NK-92 (cell line): ENCODE data around the gene GH1.
"Not testable (repeated sequence)": the region's sequence is repeated elsewhere in the genome, so short reads cannot be mapped to it uniquely, and the experiment has no call there.

Experiments used
- DNase-seq: peaks from one replicate; lab custom pipeline; 2025; ENCODE audit not compliant: unreplicated experiment; lab: John Stamatoyannopoulos, UW

The GH1 gene

DNA sequence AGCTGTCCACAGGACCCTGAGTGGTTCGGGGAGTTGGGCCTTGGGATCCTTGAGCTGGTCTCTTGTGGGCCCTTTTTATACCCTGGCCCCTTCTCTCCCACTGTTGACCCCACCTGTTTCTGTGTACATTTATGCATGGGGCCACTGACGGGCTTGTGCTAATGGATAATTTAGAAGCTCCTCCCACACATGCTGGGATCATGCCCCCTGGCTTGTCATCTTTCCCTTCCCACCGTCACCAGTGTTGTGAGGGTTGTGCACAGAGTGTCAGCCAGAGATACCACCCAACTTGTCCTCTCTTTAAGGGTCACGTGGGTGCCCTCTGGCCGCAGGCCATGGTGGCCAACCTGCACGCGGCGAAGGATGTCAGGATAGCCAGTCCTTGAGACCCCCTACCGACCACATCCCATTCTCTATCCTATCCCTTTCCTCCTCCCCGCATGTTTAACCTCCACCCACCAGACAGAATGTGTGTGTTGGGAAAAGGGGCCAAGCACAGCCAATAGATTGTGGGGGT, at the start of gene GH1:
Gene GH1, minus strand, starts transcription at position 51 of the 517 bp plus-strand sequence. CDS start 63 bp downstream, outside the sequence.
- DNase-seq = not testable (repeated sequence)

DNA sequence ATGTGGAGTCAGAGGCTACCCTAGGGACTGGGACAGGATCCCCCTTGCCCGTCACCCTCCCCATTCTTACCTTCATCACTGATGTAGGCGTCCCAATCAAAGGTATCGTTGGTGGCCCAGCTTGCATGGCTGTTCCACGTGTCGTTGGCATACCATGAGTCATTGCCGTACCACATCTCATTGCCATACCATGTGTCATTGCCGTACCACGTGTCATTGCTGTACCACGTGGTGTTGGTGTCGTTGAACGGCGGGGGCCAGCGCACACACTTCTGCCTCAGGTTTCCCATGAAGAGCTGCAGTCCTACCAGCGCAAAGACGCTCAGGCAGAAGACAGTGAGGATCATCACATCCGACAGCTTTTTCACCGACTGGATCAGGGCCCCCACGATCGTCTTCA, 49.3 kb upstream of the GH1 start:
- no peak for DNase-seq

DNA sequence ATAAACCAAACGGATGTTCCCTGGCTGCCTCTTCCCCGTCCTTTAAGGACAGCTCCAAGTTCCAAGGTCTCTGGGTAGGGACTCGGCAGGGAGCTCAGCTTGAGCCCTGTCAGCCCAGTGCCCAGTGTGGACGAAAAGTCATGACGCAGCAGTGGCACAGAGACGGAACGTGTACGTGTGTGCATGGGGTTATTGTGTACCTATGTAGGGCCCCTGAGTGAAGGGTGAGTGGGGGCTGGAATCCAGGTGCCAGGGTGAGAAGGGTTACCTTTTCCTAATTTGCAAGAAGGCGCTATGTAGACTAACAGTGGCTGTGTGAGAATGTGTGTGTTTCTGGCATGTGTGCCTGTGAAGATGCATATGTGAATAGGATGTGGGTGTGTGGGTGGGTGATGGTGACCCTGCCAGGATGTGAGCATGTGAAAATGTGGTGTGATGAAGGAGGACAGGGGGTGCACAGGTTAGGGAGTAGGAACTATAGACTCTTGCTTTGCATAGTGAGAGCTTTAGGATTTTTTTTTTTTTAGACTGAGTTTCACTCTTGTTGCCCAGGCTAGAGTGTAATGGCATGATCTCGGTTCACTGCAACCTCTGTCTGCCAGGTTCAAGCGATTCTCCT, 48.1 kb upstream of the GH1 start:
- no peak for DNase-seq

DNA sequence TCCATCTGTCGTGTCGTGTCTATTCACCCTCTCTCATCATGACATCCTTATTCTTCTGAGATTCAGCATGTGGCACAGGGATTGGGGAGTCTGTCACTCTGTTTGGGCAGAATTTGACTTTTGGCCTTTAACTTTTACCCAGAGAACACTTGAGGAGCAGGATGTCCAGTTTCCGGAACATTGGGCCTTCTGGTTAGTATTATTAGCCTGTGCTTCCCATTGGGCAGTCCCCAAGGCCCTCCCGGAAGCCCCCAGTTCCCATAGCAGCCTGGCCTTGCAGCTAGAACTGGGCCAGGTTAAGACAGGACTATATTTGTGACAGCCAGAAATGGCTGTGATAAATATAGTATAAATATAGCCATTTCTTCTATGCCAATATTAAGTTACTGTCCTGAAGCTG, 44.5 kb upstream of the GH1 start:
- no peak for DNase-seq

DNA sequence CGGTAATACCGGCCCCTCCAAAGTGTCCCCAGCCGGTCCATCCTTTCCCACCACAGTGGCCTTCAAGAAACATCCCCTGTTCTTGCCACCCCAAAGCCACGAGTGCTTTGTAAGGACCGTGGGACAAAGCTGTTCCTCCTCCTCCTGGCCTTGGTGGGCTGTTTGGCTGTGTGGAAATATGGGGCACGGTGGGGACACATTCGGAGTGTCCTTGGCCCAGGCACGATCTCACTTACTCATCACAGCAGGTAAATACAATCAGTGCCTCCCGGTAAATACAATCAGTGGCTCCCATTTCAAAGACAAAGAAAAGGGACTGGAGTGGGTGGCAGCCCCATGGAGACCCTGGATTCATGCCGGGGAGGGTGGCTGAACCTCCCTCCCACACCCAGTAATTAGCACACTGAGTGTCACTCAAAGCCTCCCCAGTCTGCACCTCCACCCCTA, 43.7 kb upstream of the GH1 start:
- no peak for DNase-seq

DNA sequence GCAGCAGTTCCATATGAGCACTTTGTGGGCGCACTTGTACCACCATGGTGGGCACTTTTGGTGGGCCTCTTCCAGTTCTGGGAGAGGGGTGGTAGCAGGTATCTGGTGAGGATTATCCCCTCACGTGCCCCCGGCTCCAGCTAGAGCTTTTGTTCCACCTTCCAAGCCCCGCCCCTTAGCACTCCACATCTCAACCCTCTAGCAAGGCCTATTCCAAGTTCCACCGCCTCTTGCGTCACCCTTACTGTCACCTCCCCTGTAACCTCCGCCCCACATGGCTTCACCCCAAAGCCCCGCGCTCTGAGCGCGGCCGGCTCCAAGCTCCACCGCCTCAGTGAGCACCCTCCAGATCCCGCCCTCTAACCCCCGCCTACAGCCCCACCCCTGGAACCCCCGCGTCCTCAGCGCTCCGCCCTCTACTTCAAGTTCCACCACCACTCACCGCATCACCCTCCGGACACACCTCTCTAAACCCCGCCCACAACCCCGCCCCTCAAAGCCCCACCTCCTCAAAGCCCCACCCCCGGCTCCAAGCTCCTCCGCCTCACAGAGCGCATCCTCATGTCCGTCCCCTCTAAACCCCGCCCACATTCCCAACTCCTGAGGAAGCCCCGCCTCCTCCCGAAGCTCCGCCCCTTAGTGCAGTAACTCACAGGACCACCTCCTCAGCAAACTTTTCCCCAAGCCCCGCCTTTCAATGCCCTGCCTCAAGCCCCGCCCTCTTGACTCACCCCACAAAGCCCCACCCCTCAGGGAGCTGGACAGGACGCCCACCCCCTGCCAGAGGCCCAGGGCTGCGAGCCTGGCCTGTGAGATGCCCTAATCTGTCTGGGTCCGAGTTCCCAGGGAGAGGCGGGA, 42.9 kb upstream of the GH1 start:
- no peak for DNase-seq

DNA sequence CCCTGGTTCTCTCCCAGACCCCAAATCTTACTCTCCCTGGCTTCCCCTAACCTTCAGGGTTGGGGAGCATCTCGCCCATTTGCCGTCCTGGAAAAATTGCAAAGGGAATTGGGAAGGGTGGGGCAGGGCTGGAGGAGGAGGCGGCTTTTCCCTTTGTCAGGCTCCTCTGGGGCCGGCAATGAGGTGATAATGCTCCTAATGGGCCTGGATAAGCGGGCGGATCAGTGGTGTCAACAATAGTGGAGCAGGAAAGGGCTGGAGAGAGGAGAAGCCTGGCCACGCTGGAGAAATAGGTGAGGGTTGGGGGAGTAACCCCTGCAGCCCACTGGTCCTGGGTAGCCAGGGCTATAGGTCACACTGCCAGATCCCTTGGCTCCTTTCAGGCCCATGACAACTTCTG, 41.8 kb upstream of the GH1 start:
- no peak for DNase-seq

DNA sequence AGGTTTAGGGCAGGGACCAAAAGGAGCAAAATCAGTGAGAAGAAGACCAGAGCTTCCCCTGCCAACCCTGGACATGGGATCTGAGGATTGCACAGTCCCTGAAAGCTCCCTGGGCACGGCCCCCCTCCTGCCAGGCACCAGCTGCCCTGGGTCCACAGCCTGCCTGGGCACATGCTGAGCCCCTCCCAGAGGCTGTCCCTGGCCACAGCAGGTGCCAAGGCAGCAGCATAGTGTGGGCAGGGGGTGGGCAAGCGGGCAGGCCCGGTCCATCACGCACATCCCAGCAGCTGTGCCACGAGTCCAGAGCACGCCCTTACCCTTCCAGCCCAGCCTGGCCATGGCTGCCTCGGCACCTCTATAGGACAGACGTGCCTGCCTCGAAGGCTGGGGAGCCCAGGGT, 41.4 kb upstream of the GH1 start:
- no peak for DNase-seq

DNA sequence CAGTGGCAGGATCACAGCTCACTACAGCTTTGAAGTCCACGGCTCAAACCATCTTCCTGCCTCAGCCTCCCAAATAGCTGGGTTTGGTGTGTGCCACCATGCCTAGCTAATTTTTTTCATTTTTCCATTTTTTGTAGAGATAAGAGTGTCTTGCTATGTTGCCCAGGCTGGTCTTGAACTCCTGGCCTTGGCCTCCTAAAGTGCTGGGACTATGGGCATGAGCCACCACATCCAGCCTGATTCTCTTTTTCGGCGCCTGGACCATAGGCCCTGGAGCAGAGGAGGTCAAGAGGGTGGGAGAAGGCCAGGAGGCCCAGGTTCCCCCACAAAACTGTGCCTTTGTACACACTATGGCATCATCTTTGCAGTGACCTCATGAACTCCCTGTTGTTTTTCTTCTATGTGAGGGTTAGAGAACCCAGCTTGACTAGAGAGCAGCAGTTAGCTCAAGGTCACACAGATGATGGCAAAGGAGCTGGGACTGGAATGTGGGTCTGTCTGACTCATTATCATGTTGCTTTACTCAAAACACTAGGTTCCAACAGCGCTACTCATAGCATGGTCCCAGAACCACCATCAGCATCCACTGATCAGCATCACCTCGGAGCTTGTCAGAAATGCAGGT, 37.8 kb upstream of the GH1 start:
- DNase-seq = no peak

DNA sequence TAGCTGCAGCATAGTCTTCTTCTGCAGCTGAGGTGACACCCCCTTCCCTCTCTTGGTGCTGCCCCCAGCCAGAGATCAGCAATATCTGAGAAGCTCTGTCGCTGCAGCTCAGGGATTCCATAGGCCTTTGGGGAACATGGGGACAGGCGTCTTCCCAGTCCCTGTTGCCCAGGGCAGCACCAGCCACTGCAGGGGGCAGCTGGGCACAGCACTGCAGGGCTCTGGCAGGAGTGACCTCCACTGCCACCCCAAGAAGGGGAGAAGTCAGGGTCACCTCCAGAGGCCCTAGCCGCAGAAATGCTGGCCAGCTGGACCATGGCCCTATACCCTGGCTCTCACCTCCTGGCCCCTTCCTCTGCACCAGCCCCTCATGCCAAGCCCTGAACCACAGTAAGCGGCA, 37.2 kb upstream of the GH1 start:
- DNase-seq = no peak

DNA sequence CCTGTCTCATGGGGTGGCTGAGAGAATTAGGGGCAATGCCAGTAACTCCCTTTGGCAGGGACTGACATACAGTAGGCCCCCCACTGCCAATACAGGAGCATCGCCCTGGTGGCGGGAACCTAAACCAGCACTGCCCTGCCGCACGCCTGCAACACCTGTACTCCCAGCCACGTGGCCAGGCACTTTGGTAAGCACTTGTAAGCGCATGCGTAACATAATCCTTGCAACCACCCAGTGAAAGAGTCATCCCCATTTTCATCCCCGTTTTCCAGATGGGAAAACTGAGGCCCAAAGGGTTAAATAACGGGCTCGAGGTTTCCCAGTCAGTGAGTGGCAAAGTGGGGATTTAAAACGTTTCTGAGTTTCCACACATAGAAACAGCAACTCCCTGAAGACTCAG, 36.6 kb upstream of the GH1 start:
- DNase-seq = no peak

DNA sequence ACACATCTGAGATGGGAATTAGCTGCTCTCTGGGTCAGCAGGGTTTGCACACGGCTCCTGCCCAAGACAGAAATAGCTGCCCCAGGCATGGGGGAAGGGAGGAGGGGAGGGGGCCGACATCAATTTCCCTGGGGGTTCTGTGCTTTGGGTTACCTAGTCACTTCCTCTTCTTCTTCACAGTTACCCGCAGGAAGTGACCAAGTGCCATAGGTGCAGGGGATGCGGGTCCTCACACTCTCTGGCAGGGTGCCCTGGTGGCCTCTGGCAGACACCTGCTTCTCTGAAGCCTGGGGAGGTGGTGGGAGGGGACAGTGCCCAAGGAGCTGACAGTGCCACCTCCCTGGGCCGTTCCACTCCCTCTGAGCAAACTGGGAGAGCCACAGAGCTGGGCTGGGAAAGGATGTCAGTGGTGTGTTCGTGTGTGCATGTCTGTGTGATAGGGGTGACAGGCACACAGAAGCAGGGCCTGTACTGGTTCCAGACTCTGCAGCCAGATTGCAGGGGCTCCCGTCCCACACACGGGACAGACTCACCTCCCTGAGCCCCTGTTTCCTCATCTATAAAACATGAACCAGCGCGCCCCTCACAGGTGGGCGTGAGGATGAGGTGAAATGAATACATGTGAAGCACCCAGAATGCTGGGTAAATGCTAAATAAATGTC, 35.9 kb upstream of the GH1 start:
- DNase-seq = no peak

DNA sequence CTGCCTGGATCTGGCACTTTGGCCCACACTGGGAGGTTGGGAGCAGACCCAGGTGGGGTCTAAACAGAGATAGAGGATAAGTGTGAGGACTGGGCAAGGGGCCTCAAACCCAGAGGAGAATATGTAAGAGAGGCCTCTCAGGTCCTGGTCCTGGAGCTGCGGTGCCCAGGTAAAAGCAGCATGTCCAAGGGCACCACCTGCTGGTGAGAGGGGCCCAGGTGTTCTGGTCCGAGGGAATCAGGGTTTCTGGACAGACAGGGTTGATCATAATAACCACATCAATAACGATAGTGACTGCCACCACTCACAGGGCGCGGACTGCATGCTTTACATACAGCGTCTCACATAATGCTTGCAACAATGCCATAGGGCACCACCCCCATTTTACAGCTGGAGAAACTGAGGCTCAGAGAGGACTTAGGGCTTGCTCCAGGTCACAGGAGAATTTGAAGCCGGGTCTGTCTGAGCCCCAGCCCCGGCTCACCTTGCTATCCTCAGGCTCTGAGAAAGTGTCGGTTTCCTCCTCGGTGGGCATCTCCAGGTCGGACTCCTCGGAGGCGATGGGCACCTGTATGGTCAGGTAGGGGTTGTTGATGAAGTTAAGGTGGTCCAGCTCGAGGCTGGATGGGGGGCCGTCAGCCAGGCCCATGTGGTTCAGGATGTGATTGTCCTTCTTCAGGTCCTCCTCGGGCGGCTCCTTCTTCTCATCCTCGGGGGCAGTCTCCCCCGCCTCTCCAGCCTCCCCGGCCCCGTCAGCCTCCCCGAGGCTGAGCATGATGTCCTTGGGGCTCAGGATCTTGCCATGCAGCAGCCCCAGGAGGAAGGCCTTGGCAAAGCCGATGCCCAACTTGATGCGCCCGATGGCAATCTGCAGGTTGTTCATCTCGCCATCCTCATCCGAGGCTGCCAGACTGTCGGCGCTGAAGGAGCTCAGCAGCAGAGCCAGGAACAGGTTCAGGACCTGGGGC, 32.6 kb upstream of the GH1 start:
- DNase-seq = no peak

DNA sequence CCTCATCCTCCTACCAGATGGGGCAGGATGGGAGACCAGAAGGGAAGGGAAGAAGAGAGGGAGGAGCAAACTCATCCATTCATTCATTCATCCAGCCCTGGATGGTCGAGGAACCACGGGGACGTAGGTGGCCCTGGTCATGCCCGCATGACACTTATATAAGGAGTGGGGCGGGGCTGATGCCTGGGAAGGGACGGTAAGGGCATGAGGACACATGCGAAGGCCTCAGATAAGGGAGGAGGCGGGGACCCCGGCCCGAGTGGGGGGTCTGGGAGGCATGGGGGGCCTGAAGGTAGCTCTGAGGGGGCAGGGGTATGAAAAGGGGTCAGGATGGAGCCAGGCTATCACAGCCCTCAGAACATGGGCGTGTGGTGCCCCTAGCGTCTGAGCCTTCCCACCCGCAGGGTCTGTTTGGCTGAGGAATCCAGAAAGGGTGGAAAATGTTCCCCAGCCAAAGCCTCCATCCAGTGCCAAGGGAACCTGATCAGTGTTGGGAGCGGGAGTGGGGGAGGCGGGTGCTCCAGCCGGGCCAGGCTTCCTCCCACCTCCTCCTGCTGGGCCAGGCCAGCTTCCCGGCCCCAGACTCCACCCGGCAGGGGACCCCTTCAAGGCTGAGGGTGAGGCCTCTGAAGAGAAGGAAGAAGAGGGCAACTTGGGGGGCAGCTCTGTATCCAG, 31.1 kb upstream of the GH1 start:
- DNase-seq = no peak

DNA sequence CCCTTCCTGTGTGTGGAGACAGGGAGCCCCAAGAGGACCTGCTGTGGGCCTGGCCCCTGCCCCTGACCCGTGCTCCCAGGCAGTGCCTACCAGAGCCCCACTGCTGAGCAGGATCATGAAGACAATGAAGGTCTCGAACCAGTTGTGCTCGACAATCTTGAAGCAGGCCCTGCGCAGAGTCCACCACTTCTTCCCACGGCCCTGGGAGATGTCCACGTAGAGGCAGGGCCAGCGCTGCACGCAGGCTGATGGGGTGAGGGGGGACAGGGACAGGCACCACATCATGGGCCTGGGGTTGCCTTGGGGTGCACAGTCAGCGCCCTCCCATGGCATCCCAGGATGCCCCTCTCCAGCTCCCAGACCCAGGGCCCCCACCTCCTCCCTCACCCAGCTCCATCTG, 29.9 kb upstream of the GH1 start:
- no peak for DNase-seq

DNA sequence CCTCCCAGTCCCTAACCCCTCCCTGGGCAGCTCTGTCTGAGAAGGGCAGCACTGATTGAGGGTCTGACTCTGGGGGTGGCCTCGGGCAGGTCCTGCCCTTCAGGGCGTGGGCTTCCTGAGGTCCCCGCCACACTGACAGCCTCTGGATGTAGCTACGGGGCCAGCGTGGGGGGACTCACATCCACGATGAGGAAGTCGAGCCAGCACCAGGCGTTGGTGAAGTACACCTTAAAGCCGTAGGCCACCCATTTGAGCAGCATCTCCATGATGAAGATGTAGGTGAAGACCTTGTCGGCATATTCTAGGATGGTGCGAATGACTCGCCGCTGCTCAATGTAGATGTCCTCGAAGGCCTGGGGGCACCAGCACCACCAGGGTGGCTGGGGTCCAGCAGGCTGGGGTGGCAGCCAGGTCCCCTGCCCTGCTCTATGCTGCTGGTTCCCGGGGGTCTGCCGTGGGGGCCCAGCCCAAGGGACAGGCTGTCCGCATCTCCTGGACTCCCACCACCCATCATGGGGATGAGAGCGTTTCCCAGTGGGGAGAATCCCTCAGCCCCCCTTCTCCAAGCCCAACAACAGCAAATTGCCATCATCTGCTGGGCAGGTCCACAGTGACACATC, 29.2 kb upstream of the GH1 start:
- DNase-seq = no peak

DNA sequence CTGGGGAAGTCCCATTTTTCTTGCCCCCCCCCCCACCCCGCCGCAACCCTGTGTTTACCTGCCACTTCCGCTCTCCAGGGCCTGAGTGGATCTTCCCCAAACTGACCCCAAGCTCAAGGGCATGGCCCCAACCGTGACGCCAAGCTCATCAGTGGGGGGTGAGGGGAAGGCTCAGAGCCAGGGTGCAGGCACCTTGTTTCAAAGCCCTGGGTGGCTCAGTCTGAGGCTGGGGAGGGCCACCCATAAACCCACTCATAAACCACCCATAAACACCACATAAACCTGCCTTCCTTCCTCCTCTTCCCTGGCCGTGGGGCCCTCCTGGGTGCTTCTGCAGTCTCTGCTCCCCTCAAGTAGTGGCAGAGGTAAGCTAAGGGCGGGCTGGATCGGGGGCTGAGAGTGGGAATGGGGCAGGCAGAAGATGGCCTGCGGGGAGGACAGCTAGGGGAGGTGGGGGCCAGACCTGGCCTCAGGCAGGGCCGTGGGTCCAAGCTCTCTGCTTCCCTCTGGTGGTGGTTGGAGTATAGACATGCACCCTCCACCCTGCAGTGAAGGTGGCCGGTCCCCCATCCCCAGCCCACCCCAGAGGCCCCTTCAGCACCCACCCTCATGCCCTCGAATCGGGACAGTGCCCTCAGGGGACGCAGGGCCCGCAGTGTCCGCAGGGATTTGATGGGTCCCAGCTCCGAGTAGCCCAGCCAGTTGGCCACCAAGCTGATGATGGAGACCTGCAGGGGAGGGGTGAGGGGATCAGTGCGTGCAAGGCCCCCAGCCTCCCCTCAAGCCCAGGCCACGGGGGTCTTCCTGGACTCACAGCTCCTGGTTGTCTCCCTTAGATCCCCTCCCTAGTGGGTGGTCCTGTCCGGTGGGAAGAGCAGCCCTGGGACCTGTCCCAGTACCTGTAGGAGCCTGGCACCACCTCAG, 28.1 kb upstream of the GH1 start:
- no peak for DNase-seq

DNA sequence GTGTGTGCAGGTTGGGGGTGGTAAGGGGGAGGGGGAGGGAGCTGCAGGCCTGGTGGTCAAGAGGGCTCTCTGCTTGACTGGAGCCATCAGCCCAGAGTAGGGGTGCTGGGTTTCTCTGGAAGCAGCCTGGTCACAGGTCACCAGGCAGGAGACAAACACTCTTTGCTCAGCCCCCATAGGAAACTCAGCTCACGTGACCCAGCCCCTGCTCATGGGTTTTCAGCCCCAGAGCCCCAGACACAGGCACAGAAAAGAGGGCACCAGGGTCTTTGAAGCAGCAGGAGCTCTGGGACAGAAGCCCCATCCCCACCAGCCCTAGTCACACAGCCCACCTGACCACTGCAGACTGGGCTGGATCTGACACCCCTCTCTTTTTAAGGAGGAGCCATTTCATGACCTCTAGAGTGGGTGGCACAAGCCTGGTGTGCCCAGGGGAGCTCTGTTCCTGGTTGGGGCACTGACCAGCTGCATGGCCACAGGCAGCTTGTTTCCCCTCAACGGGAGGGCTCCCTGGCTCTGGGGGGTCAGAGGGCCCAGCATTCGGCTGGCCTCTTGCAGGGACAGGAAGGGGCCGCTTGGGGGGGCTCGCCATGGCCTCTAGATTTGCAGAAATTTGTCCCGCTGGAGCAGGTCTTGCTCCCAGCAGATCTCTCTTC, 27.3 kb upstream of the GH1 start:
- DNase-seq = no peak
